ENCODE data around the gene PNMA5.
"Not testable (repeated sequence)": the region's sequence is repeated elsewhere in the genome, so short reads cannot be mapped to it uniquely, and the experiment has no call there.

The PNMA5 gene

DNA sequence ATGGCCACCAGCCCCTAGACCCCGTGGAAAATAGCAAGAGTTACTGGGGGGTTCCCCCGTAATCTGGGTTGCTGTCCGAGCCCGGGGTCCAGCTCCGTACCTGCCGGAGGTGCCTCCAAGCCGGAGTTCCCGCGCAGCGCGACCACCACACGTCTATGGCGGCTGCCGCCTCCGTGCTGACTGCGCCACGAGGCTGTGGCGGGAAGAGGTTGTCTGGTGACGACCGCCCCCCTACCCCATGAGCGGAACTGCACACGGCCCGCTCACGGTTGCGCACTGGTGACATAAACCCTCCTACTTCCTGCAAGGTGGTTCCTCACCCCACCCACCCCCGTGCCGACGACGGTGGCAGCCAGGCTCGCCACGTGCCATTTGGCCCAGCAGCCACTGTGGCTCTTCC is at the start of gene PNMA5:
PNMA5 (minus strand) TSS at position 184 of the 400 bp plus-strand sequence. CDS start 2,518 bp downstream, outside the sequence.
- DNase-seq = no peak

- peak; percentile 57 for DNase-seq
These were observed 38.6 kb upstream of the PNMA5 start for GRCh38 chrX:153032397-153033118.

DNA sequence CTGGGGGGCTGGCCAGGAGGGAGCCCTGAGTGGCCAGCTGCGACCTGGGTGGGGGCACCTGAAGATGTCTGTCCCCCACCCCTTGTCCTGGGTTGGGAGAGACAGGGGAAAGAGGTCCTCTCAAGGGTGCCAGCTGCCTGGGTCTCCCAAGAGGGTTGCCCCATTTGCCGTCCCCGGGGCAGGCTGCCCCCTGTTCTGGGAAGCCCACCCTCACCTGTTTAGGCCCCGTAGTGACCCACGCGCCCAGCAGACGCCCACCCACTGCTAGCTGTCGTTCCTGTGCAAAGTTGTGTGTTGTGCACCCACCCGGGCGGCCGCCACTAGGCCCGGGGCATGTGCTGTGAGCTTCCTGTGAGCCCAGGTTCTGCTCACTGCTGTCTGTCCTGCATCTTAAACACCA is 36.9 kb upstream of the PNMA5 start:
- no peak for DNase-seq

GRCh38 chrX:153029875-153030274 is 36.0 kb upstream of the PNMA5 start:
- no peak for DNase-seq

- DNase-seq = no peak
These were observed 35.2 kb upstream of the PNMA5 start for GRCh38 chrX:153029162-153029561.

- DNase-seq = not testable (repeated sequence)
These were observed 34.6 kb upstream of the PNMA5 start for GRCh38 chrX:153028487-153028886.

- DNase-seq = not testable (repeated sequence)
These were observed 32.6 kb upstream of the PNMA5 start for GRCh38 chrX:153026501-153026900.

GRCh38 chrX:153019166-153019565 is 25.2 kb upstream of the PNMA5 start:
- DNase-seq = no peak

DNA sequence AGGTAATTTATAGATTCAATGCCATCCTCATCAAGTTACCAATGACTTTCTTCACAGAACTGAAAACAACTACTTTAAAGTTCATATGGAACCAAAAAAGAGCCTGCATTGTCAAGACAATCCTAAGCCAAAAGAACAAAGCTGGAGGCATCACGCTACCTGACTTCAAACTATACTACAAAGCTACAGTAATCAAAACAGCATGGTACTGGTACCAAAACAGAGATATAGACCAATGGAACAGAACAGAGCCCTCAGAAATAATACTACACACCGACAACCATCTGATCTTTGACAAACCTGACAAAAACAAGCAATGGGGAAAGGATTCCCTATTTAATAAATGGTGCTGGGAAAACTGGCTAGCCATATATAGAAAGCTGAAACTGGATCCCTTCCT is 23.3 kb upstream of the PNMA5 start:
- DNase-seq = not testable (repeated sequence)

GRCh38 chrX:153004780-153005179 is 10.9 kb upstream of the PNMA5 start:
- no peak for DNase-seq

DNA sequence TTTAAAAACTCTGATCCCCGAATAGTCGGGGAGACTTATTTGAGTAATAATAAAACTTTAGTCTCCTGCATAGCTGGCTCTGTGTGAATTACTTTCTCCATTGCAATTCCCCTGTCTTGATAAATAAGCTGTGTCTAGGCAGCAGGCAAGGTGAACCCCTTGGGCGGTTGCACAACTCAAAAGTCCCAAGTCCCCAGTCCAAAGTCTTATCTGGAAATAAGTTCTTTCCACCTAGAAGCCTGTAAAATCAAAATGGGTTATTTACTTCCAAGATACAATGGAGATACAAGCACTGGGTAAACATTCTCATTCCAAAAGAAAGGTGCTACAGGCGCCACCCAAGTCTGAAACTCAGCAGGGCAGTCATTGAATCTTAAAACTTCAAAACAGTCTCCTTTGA is 10.1 kb upstream of the PNMA5 start:
- no peak for DNase-seq

GRCh38 chrX:153002182-153002581 is 8.3 kb upstream of the PNMA5 start:
- not testable (repeated sequence) for DNase-seq

- no peak for DNase-seq
These were observed 3.4 kb upstream of the PNMA5 start for GRCh38 chrX:152997337-152997736.

GRCh38 chrX:152992115-152992514 is 1.8 kb downstream of the PNMA5 start:
- DNase-seq = no peak

- no peak for DNase-seq
These were observed 2.8 kb downstream of the PNMA5 start for GRCh38 chrX:152991123-152991522.

DNA sequence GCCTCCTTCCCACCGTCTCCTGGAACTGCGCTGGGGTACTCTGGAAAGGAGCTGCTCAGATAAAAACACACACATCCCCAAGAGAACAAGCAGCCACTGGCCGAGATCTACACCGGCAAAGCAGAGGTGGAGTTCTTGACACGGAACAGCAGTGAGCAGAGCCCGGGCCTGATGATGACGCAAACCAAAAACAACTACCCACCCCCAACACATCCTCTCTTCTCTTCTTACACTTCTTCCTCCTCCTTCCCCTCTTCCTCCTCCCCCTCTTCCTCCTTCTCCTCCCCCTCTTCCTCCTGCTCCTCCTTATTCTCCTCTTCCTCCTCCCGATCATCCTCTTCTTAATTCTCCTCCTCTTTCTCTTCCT is 4.6 kb downstream of the PNMA5 start:
- no peak for DNase-seq

- no peak for DNase-seq
These were observed 5.2 kb downstream of the PNMA5 start for GRCh38 chrX:152988536-152989291.

- DNase-seq = no peak
These were observed 6.1 kb downstream of the PNMA5 start for GRCh38 chrX:152987801-152988200.

GRCh38 chrX:152987156-152987555 is 6.8 kb downstream of the PNMA5 start:
- not testable (repeated sequence) for DNase-seq

- not testable (repeated sequence) for DNase-seq
These were observed 8.5 kb downstream of the PNMA5 start for GRCh38 chrX:152985383-152985782.

GRCh38 chrX:152968193-152968592 is 25.7 kb downstream of the PNMA5 start:
- no peak for DNase-seq

GRCh38 chrX:152960115-152960514 is 33.8 kb downstream of the PNMA5 start:
- DNase-seq = no peak

- no peak for DNase-seq
These were observed 34.3 kb downstream of the PNMA5 start for GRCh38 chrX:152959626-152960025.

All from activated effector memory CD4-positive, alpha-beta T cell treated with Interleukin-2 at 50 U/mL for 16 hours (primary cell).